HG02571 (cell line): ENCODE results near the gene DNAAF2.
A peak's percentile ranks its signal among the peaks of the same experiment; 100 is the strongest.
"Not testable (repeated sequence)": the region's sequence is repeated elsewhere in the genome, so short reads cannot be mapped to it uniquely, and the experiment has no call there.

Source experiments
- ATAC-seq: cut with Tn5 transposase; IDR thresholded peaks from one replicate; pipeline ENCODE4 v1.9.1; 2021; ENCODE audit warnings: mild to moderate bottlenecking, moderate library complexity; ENCODE audit not compliant: unreplicated experiment

DNAAF2 gene, protein sequence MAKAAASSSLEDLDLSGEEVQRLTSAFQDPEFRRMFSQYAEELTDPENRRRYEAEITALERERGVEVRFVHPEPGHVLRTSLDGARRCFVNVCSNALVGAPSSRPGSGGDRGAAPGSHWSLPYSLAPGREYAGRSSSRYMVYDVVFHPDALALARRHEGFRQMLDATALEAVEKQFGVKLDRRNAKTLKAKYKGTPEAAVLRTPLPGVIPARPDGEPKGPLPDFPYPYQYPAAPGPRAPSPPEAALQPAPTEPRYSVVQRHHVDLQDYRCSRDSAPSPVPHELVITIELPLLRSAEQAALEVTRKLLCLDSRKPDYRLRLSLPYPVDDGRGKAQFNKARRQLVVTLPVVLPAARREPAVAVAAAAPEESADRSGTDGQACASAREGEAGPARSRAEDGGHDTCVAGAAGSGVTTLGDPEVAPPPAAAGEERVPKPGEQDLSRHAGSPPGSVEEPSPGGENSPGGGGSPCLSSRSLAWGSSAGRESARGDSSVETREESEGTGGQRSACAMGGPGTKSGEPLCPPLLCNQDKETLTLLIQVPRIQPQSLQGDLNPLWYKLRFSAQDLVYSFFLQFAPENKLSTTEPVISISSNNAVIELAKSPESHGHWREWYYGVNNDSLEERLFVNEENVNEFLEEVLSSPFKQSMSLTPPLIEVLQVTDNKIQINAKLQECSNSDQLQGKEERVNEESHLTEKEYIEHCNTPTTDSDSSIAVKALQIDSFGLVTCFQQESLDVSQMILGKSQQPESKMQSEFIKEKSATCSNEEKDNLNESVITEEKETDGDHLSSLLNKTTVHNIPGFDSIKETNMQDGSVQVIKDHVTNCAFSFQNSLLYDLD

DNA sequence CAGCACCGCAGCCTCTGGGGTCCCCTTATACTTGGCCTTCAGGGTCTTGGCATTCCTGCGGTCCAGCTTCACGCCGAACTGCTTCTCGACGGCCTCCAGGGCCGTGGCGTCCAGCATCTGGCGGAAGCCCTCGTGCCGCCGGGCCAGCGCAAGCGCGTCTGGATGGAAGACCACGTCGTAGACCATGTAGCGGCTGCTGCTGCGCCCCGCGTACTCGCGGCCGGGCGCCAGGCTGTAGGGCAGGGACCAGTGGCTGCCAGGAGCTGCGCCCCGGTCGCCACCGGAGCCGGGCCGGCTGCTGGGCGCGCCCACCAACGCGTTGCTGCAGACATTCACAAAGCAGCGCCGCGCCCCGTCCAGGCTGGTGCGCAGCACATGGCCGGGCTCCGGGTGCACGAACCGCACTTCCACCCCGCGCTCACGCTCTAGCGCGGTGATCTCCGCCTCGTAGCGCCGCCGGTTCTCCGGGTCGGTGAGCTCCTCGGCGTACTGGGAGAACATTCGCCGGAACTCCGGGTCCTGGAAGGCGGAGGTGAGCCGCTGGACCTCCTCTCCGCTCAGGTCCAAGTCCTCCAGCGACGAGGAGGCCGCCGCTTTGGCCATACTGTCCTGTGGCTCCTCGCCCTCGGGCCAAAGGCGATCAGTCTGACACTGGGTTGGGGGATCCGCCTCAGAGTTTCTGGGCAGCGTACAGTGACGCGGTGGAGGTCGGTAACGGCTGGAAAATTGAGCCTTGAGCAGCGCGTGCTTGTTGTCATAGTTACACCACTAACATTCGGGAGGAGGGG is at the start of gene DNAAF2:
Gene DNAAF2, minus strand, starts transcription at position 698 of the 788 bp plus-strand sequence. Its CDS starts 95 bp downstream, at position 603.
- peak; percentile 32 for ATAC-seq

DNA sequence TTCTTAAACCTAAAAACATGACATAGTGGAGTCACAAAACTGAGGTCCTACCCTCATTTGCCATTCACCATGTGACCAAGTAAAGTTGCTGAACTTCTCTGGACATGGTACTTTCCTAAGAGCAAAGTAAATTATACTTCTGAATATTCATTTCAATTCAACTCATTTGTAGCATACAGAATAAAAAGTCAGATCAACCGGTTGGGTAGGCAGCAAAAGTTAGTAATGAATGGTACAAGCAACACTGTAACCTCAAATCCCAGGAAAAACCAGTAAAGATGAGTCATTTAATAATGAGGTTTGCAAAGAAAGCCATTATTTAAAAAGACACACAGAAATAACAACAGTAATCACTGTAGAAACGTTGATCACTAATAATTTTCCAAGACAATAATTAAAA is 44.2 kb upstream of the DNAAF2 start:
- ATAC-seq, result no peak

DNA sequence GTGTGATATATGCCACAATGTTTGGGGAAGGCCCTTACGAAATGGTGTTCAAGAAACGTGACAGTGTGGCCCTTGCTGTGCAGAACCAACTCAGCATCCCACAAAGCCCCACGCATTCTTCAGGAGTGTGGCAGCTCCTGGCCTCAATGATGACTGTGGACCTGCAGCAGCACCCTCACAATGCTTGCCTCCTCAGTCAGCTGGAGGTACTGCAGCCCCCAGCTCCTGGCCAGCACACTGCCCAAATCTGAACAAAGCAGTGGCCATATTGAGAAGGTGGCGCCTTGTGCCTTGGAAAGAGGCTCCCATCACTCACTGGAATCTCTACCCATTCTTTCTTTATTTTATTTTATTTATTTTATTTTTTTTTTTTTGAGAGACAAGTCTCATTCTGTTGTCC is 42.6 kb upstream of the DNAAF2 start:
- ATAC-seq, result no peak

DNA sequence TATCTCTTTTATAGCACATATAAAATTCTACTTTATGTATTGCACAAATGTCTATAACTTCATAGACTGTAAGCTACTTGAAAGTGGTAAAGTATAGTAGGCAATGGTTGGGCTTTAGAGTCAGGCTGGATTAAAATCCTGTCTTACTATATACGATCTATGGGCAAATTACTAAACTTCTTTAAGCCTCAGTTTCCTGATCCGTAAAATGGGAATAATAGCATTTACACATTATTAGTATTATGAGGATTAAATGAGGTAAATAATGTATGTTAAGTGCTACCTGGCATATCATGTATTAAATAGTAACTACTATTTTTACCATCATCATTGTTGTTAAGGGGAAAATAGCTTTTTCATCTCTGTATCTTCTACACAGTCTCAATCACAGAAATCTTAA is 38.5 kb upstream of the DNAAF2 start:
- no peak for ATAC-seq

DNA sequence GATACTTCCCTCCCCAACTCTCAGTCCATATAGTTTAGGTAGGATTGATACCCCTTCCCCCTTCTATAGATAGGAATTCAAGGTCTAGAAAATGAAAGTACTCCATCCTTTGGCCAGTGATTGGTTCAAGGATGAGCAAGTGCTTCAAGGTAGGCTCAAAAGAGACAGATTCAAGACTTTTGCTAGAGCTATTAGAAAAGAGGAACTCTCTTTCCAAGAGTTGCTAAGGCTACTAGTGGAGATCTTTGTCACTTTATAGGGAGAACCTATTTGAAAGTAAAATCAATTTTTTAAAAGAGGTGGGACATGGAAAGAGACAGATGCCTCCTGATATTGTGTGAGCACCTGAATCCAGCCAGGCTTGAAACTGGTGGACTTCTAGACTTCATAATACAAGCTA is 35.4 kb upstream of the DNAAF2 start:
- ATAC-seq, result no peak

DNA sequence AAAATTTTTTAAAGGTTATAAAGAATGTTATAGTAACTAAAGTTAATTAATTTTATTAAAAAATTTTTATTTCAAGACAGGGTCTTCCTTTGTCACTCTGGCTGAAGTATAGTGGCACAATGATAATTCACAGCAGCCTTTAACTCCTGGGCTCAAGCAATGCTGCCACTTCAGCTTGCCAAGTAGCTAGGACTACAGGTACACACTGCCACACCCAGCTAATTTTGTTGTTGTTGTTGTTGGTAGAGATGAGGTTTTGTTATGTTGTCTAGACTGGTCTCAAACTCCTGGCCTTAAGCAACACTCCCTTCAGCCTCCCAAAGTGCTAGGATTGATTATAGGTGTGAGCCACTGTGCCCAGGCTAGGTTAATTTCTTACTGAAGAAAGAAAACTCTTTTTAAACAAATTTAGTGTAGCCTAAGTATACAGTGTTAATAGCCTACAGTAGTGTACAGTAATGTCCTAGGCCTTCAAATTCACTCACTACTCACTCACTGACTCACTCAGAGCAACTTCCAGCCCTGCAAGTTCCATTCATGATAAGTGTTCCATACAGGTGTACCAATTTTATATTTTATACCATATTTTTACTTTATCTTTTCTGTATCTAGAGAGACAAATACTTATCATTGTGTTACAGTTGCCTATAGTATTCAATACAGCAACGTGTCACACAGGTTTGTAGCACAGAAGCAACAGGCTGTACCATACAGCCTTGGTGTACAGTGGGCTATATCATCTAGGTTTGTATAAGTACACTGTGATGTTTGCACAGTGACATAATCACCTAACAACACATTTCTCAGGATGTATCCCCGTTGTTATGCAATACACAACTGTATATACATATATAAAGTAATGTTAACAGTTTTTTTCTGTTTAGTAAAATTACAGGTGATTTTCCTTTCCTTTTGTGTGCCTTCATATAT is 24.7 kb upstream of the DNAAF2 start:
- ATAC-seq, result no peak

DNA sequence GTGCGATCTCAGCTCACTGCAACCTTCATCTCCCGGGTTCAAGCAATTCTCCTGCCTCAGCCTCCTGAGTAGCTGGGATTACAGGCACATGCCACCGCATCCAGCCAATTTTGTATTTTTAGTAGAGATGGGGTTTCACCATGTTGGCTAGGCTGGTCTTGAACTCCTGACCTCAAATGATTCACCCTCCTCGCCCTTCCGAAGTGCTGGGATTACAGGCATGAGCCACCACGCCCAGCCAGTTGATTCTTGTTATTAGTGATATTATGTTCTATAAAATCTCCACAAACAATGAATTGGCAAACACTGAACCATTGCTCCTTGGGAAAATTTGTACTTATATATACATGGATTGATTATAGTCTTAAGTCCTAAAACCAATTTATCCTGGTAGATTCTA is 22.5 kb upstream of the DNAAF2 start:
- ATAC-seq, result not testable (repeated sequence)

DNA sequence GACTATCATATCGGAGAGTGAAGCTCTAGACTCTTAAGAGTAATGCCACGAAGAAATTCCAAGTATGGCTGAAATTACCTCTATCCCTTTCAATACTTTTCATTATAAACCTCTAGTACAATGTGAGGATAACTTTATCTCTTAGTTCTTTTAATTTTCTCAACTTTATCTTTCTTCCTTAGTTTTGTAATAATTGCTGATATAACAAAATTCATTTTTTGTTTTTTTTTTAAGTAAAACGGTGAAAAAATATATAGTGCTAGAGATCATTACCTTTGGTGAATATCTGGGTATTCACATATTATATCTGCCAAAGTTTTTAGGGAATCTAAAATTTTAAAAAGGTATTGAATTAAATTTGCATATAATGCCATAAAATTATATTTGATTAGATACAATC is 19.5 kb upstream of the DNAAF2 start:
- no peak for ATAC-seq

DNA sequence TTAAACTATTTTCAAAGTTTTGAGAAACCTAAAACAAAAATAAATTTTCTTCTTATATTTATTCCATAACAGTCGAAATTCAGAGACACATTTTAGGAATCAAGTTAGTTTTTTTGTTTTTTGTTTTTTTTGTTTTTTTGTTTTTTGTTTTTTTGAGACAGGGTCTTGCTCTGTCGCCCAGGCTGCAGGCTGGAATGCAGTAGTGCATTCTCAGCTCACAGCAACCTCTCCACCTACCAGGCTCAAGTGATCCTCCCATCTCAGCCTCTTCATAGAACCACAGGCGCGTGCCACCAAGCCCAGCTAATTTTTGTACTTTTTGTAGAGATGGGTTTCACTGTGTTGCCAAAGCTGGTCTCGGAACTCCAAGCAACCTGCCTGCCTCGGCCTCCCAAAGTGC is 18.5 kb upstream of the DNAAF2 start:
- ATAC-seq, result no peak

DNA sequence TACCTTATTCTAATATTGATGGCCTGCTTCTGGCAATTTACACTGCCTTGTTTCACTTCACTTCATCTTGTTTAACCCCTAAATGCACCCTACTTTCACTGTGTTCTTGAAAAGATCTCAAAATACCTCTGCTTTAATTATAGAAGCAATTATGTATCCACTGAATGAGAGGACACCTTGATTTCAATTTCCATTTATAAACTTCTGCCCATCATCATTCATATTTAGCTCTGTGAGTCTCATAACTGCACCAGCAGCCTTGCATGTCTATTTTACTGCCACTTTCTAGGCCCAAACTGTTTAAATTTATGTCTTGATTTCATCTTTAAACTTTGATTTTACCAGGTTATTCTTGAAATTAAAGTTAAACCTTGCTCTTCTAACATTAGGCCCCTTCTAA is 7.1 kb upstream of the DNAAF2 start:
- ATAC-seq, result no peak

DNA sequence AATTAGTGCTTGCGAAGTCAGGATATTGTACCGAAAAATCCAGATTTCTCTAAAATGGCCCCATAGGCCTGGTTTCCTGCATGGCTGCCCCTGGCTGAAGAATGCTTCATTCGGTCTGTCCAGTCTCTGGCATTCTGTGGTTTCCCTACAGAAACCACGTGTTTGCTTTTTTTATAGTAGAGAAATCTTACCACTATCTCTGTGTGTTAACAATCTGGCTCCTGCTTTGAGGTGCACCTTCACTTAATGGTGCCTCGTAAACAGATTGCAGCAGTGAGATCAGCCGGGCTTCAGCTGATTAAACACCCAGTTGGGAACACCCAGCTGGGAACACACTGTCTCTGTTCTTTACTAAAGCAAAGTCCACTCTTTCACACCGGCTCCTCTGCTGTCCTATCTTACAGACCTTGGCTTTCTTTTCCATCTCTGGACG is 6.7 kb upstream of the DNAAF2 start:
- no peak for ATAC-seq

DNA sequence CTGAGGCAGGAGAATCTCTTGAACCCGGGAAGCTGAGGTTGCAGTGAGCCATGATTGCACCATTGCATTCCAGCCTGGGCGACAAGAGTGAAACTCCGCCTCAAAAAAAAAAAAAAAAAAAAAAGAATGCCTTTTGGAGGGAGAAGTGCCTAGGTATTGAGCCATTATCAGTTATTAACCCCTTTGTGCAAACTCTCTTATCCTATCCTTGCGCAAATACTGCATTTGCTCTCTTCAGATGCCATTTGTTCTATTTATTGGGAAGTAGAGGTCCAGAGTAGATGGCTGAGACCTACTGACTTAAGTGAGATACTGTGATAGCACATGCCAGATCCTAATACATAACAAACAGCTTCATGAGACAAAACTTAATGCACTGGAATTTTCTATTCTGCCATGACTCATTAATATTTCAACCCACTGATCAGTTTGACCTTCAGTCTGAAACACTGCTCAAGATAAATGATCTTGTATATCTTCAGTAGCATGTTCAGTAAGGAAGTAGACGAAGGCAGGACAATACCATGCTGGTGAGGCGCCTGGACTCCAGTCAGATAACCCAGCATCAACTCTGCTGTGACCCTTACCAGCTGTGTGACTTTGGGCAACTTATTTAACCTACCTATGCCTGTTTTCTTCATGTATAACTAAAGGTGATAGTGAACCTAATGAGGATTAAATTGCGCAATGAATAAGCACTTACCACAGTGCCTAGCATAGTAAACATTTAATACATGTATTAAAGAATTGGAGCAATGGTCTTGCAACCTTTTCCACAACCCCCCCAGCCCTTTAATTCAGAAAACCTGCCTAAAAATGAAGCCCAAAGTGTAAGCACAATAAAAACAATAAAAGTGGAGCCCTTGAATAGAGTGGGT is 5.7 kb upstream of the DNAAF2 start:
- no peak for ATAC-seq

DNA sequence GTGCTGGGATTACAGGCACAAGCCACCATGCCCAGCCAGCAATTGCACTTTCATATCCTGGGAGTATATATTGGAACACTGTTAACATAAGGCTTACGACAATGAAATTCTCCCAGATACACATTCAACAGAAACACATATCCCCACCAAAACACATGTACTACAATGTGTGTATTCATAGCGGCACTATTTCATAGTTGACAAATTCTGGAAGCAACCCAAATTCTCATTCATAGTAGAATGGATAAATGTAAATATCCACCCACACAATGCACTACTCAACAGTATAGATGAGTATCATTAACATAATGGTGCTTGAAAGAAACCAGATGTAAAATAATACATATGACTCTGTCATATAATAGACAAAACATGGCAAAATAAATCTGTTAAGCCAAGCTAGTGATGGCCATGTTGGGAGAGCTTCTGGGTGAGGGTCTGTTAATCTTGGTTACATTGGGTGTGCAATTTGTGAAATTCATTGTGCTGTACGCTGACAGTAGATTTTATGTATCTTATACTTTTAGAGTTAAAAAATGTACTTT is 2.6 kb upstream of the DNAAF2 start:
- no peak for ATAC-seq

DNA sequence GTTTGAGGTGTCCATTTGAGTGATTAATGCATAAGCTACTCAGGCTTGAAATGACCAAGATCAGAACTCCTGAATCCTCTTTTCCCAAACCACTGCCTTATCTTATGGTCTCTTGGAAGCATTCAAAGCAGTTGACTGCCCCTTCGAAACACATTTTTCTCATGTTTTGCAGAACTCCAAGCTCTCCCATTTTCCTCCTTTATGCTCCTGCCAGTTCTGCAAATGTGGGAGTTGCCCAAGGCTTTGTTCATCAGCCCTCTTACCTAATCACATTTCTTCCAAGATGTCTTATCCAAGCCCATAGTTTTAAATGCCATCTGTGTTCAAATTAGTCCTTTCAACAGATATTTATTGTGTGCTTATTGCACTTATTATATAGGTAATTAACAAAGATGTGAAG is 1.8 kb upstream of the DNAAF2 start:
- ATAC-seq, result no peak

DNA sequence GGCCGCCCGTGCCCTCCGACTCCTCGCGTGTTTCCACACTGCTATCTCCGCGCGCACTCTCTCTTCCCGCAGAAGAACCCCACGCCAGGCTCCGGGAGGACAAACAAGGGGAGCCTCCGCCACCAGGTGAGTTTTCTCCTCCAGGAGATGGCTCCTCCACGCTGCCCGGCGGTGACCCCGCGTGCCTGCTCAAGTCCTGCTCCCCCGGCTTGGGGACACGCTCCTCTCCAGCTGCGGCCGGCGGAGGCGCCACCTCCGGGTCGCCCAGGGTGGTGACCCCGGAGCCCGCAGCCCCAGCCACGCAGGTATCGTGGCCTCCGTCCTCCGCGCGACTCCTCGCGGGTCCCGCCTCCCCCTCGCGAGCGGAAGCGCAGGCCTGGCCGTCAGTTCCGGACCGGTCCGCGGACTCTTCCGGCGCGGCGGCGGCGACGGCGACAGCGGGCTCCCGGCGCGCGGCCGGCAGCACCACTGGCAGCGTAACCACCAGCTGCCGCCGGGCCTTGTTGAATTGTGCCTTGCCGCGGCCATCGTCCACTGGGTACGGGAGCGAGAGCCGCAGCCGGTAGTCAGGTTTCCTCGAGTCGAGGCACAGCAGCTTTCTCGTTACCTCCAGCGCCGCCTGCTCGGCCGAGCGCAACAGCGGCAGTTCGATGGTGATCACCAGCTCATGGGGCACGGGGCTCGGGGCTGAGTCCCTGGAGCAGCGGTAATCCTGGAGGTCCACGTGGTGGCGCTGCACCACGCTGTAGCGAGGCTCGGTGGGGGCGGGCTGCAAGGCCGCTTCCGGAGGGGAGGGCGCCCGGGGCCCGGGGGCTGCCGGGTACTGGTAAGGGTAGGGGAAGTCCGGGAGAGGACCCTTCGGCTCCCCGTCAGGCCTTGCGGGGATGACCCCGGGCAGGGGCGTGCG is 1.2 kb downstream of the DNAAF2 start:
- peak; percentile 73 for ATAC-seq

DNA sequence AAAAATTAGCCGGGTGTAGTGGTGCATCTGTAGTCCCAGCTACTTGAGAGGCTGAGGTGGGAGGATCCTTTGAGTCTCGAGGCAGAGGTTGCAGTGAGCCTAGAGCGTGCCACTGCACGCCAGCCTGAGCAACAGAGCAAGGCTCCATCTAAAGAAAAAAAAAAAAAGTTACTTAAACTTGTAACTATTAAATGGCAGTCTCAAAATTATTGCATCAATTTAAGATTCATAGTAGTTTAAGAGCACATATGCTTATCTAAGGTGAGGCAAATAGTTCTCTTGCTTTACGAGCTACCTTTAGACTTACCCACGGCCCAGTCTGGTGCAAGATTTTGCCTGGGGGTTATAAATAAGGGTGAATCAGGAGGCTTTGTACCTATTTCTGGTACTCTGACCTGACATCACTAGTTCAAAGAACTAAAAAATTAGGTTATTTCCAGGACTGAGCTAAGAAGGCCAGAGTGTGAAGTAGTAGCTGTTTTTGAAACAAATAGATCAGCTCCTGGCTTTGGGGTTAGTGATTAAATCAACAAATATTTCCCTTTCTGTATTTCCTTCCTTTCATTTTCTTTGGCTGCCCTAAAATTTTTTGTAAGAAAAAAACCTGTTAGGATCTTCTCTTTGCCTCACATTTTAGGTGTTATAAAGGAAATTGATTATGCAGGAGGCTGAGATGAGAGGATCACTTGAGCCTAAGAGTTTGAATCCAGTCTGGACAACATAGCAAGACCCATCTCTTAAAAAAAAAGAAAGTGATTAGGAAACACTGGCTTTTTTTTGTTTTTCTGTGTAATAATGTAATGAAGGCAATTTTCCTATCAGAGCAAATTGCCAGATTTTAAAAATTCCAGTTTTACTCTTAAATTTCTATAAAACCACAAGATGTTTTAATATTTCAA is 10.9 kb downstream of the DNAAF2 start:
- ATAC-seq, result no peak

DNA sequence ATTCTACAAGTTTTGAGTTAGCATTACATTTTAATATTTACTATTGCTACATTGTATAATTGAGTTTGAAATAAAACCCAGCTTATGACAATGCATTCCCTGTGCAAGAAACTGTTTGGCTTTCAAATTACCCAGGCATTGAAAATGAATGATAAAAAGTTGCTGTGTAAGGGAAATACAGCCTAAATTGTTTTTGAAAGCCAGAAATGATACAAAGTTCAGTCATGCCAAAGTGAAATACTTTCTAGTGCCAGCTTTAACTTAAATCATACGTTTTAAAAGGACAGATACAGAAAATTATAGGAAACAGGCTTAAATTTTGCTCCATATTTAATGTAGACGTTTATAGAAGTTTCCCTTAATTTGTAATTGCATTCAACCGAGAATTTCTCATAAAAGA is 11.7 kb downstream of the DNAAF2 start:
- ATAC-seq, result no peak
